T-helper 1 cell treated with Interleukin-12 subunit alpha and Interleukin-12 subunit beta and Interleukin-4 antibody, amounts not matched to agents 30 ng/mL and 1 ng/mL, for 36 hours (primary cell): ENCODE measurements around the gene CIITA. TPM values are rescaled to one million over a fixed set of nuclear protein-coding genes. Genes with fewer than 3 reads are reported as not detected.

ENCODE experiments used
- intact Hi-C: fragments of 100-400 bp; cut with micrococcal nuclease; formaldehyde crosslinking; loops from one replicate; pipeline ENCODE4 v1.15.1; 2024
- total RNA-seq: library from RNA; stranded (reverse); gene quantifications from 2 replicates; pipeline ENCODE4 v1.2.3, GENCODE V29; 2022

Gene CIITA, protein sequence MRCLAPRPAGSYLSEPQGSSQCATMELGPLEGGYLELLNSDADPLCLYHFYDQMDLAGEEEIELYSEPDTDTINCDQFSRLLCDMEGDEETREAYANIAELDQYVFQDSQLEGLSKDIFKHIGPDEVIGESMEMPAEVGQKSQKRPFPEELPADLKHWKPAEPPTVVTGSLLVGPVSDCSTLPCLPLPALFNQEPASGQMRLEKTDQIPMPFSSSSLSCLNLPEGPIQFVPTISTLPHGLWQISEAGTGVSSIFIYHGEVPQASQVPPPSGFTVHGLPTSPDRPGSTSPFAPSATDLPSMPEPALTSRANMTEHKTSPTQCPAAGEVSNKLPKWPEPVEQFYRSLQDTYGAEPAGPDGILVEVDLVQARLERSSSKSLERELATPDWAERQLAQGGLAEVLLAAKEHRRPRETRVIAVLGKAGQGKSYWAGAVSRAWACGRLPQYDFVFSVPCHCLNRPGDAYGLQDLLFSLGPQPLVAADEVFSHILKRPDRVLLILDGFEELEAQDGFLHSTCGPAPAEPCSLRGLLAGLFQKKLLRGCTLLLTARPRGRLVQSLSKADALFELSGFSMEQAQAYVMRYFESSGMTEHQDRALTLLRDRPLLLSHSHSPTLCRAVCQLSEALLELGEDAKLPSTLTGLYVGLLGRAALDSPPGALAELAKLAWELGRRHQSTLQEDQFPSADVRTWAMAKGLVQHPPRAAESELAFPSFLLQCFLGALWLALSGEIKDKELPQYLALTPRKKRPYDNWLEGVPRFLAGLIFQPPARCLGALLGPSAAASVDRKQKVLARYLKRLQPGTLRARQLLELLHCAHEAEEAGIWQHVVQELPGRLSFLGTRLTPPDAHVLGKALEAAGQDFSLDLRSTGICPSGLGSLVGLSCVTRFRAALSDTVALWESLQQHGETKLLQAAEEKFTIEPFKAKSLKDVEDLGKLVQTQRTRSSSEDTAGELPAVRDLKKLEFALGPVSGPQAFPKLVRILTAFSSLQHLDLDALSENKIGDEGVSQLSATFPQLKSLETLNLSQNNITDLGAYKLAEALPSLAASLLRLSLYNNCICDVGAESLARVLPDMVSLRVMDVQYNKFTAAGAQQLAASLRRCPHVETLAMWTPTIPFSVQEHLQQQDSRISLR
- total RNA-seq = 64.9 and 67.8 TPM in 2 replicates

DNA sequence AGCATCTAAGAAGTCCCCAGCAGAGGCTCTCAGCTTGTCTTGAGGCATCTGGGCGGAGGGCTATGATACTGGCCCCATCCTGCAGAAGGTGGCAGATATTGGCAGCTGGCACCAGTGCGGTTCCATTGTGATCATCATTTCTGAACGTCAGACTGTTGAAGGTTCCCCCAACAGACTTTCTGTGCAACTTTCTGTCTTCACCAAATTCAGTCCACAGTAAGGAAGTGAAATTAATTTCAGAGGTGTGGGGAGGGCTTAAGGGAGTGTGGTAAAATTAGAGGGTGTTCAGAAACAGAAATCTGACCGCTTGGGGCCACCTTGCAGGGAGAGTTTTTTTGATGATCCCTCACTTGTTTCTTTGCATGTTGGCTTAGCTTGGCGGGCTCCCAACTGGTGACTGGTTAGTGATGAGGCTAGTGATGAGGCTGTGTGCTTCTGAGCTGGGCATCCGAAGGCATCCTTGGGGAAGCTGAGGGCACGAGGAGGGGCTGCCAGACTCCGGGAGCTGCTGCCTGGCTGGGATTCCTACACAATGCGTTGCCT is at the start of gene CIITA:
Gene CIITA, plus strand, starts transcription at position 404 of the 543 bp plus-strand sequence. Its CDS starts 129 bp downstream, at position 533.
- intact Hi-C loops = loop anchor here (1.0 to 10.0 kb wide), 9 partner anchors 41 to 1038 kb away; partner anchors contain the start of genes GSPT1, SNN and SOCS1

GRCh38 chr16:10827691-10828341 is 49.2 kb upstream of the CIITA start:
- intact Hi-C loops = no loop called here

- intact Hi-C loops = no loop called here
These were observed 48.1 kb upstream of the CIITA start for GRCh38 chr16:10828851-10829366.

DNA sequence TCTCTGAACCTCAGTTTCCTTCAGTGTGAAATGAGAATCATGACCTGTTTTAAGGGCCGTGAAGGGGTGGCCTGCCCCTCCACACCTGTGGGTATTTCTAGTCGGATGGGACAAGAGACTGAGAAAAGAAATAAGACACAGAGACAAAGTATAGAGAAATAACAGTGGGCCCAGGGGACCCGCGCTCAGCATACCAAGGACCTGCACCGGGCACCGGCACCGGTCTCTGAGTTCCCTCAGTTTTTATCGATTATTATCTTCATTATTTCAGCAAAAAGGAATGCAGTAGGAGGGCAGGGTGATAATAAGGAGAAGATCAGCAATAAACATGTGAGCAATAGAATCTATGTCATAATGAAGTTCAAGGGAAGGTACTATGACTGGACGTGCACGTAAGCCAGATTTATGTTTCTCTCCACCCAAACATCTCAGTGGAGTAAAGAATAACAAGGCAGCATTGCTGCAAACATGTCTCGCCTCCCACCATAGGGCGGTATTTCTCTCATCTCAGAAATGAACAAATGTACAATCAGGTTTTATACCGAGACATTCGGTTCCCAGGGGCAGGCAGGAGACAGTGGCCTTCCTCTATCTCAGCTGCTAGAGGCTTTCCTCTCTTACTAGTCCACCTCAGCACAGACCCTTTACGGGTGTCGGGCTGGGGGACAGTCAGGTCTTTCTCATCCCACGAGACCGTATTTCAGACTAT is 47.5 kb upstream of the CIITA start:
- intact Hi-C loops = loop anchor here (10.0 kb wide), 1 partner anchor 85 kb away; no protein-coding TSS in a partner anchor

DNA sequence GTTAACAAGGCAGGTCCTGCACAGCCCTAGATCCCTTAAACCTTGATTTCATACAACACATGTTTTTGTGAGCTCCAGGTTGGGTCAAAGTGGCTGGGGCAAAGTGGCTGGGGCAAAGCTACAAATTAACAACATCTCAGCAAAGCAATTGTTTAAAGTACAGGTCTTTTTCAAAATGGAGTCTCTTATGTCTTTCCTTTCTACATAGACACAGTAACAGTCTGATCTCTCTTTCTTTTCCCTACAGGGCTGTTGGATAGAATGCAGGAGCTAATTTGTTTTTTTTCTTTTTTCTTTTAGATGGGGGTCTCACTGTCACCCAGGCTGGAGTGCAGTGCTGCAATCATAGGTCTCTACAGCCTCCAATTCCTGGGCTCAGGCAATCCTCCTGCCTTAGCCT is 46.8 kb upstream of the CIITA start:
- intact Hi-C loops = loop anchor here (10.0 kb wide), 1 partner anchor 85 kb away; no protein-coding TSS in a partner anchor

GRCh38 chr16:10831894-10832886 is 44.8 kb upstream of the CIITA start:
- intact Hi-C loops = loop anchor here (10.0 kb wide), 1 partner anchor 83 kb away; no protein-coding TSS in a partner anchor

- intact Hi-C loops = loop anchor here (10.0 kb wide), 1 partner anchor 82 kb away; no protein-coding TSS in a partner anchor
These were observed 43.7 kb upstream of the CIITA start for GRCh38 chr16:10833271-10833670.

DNA sequence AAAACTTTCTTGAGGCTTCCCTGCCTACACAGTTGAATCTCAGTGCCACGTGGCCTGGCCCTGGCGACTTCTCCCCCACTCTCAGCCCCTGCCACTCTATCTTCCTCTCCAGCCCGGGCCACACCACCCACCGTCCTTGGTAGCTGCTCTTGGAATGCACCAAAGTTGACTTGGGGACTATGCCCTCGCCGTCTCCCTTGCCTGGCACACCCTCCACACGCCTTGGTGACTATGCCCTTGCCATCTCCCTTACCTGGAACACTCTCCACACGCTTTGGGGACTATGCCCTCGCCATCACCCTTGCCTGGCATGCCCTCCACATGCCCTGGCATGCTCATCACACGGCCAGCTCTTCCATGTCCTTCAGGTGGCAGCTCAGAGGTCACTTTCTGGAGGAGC is 42.9 kb upstream of the CIITA start:
- intact Hi-C loops = loop anchor here (2.0 to 10.0 kb wide), 2 partner anchors 37 to 81 kb away; no protein-coding TSS in a partner anchor

- intact Hi-C loops = loop anchor here (2.0 to 10.0 kb wide), 2 partner anchors 36 to 80 kb away; no protein-coding TSS in a partner anchor
These were observed 42.2 kb upstream of the CIITA start for GRCh38 chr16:10834766-10835165.

- intact Hi-C loops = loop anchor here (2.0 to 10.0 kb wide), 2 partner anchors 35 to 79 kb away; no protein-coding TSS in a partner anchor
These were observed 41.6 kb upstream of the CIITA start for GRCh38 chr16:10835281-10835931.

- intact Hi-C loops = loop anchor here (10.0 kb wide), 1 partner anchor 78 kb away; no protein-coding TSS in a partner anchor
These were observed 40.7 kb upstream of the CIITA start for GRCh38 chr16:10836174-10836853.

- intact Hi-C loops = loop anchor here (10.0 kb wide), 1 partner anchor 76 kb away; no protein-coding TSS in a partner anchor
These were observed 38.3 kb upstream of the CIITA start for GRCh38 chr16:10838621-10839278.

DNA sequence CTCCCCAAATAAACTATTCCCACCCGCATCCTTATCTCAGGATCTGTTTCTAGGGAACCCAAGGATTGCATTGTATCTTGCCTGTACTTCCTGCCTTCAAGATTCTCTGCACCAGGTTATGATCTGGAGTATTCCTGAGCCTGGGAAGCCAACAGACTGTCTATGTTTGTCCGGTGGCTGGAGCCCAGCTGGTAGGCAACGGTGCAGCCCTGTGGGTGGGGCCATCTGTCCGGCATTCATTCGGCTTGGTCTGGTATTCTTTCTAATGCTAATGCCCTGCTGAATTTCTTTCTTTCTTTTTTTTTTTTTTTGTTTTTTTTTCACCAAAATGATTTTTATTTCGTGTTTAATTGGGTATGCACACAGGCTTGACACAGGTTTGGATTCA is 37.7 kb upstream of the CIITA start:
- intact Hi-C loops = loop anchor here (10.0 kb wide), 1 partner anchor 76 kb away; no protein-coding TSS in a partner anchor

DNA sequence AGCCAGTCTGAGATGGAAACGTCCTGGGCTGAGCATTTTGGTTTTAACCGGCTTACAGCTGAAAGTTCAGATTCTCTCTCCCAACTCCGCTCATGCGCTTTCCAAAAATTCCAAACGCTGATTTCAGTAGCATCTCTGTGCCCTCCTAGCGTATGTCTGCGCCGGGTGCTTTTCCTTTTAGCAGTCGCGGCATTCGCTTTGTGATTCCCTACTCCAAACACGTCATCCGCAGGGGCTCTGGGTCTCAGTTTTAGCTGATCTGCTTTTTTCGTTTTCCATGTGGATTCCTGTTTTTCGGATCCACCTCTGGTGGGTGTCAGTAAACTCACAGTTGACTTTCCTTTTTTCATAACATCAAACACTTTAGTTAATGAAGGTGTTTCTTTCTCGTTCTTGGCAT is 36.3 kb upstream of the CIITA start:
- intact Hi-C loops = no loop called here

GRCh38 chr16:10846213-10846998 is 30.6 kb upstream of the CIITA start:
- intact Hi-C loops = no loop called here
